Renal cortex interstitium (tissue), 11 donors: Measurements from ENCODE around the gene CAPN15. TPM values are rescaled to one million over a fixed set of nuclear protein-coding genes. Genes with fewer than 3 reads are reported as not detected.

Experiments used
- DNase-seq, 11 donors: peaks; one replicate each; pipeline ENCODE4 v3.0.0-alpha.2; 2013; ENCODE audit warnings: low read depth in 9 of 11, low spot score in 4 of 11; ENCODE audit errors: extremely low read depth in 1 of 11
- polyA plus RNA-seq, 3 donors: library from polyadenylated mRNA; unstranded; fragments of 120-200 nt; gene quantifications; one replicate each; pipeline ENCODE4 v1.2.1, GENCODE V29; 2013; ENCODE audit not compliant: insufficient read length in 3 of 3

CAPN15 gene
- polyA plus RNA-seq, 3 donors = 23.2 to 37.7 (median 35.0) TPM

- no peak for DNase-seq
These were observed 8.2 kb downstream of the CAPN15 start for GRCh38 chr16:535446-536405.

GRCh38 chr16:536746-537145 lies 9.2 kb downstream of the CAPN15 start:
- DNase-seq = no peak

- no peak for DNase-seq
These were observed 10.2 kb downstream of the CAPN15 start for GRCh38 chr16:537415-538335.

- no peak for DNase-seq
These were observed 12.5 kb downstream of the CAPN15 start for GRCh38 chr16:539901-540530.

- DNase-seq = no peak
These were observed 13.3 kb downstream of the CAPN15 start for GRCh38 chr16:540645-541340.

- DNase-seq = no peak
These were observed 16.0 kb downstream of the CAPN15 start for GRCh38 chr16:543301-544164.

GRCh38 chr16:544517-544916 lies 17.0 kb downstream of the CAPN15 start:
- DNase-seq = no peak

GRCh38 chr16:546909-547770 lies 19.6 kb downstream of the CAPN15 start:
- DNase-seq = no peak

GRCh38 chr16:548586-548985 lies 21.1 kb downstream of the CAPN15 start:
- no peak for DNase-seq

- DNase-seq = no peak
These were observed 22.2 kb downstream of the CAPN15 start for GRCh38 chr16:549544-550263.

- no peak for DNase-seq
These were observed 23.7 kb downstream of the CAPN15 start for GRCh38 chr16:551210-551609.

- no peak for DNase-seq
These were observed 24.7 kb downstream of the CAPN15 start for GRCh38 chr16:552171-552570.

GRCh38 chr16:553601-554296 lies 26.2 kb downstream of the CAPN15 start:
- DNase-seq = no peak

- DNase-seq = no peak
These were observed 26.7 kb downstream of the CAPN15 start for GRCh38 chr16:554297-554621.

- no peak for DNase-seq
These were observed 27.3 kb downstream of the CAPN15 start for GRCh38 chr16:554640-555365.
